Measurements from ENCODE around the gene SLC37A3. TPM values are rescaled to one million over a fixed set of nuclear protein-coding genes. Genes with fewer than 3 reads are reported as not detected.

SLC37A3 gene
- total RNA-seq, 1 donor from 2014 or later: 15.0 TPM

DNA sequence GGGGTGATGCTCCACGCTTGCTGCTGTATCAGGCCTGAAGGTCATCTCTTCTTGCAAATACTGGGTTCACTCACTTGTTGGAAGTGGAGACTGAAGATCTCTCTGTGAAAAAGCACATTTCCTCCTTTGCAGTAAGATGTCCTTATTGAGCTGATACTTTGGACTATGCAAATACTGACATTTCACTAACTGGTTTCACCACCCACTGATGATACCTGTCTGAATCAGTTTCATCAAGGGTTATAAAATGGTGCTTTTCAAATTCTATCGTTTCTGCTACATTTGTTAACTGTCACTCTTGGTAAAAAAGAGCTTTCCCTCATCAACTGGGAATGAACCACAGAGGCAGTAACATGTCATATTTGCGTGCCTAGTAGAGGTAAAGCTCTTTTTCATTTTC, 41.0 kb upstream of the SLC37A3 start:
- intact Hi-C loops (cut with DNase I): no loop called here
- no peak for DNase-seq (ENCODE audit: low spot score in 2 of 2)
- Histone ChIP-seq H3K4me1 (no peaks in the 10 kb centered on the region), H3K36me3 (no peaks in the 10 kb centered on the region), H3K27me3 (no peaks in the 10 kb centered on the region), H3K4me3 (no peak overlapping the region), H3K9me3 (no peaks in the 10 kb centered on the region), H3K27ac (no peak overlapping the region)
- TF ChIP-seq, protein P1, sequence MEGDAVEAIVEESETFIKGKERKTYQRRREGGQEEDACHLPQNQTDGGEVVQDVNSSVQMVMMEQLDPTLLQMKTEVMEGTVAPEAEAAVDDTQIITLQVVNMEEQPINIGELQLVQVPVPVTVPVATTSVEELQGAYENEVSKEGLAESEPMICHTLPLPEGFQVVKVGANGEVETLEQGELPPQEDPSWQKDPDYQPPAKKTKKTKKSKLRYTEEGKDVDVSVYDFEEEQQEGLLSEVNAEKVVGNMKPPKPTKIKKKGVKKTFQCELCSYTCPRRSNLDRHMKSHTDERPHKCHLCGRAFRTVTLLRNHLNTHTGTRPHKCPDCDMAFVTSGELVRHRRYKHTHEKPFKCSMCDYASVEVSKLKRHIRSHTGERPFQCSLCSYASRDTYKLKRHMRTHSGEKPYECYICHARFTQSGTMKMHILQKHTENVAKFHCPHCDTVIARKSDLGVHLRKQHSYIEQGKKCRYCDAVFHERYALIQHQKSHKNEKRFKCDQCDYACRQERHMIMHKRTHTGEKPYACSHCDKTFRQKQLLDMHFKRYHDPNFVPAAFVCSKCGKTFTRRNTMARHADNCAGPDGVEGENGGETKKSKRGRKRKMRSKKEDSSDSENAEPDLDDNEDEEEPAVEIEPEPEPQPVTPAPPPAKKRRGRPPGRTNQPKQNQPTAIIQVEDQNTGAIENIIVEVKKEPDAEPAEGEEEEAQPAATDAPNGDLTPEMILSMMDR (IDR thresholded peaks at IDR 0.05): no peak

DNA sequence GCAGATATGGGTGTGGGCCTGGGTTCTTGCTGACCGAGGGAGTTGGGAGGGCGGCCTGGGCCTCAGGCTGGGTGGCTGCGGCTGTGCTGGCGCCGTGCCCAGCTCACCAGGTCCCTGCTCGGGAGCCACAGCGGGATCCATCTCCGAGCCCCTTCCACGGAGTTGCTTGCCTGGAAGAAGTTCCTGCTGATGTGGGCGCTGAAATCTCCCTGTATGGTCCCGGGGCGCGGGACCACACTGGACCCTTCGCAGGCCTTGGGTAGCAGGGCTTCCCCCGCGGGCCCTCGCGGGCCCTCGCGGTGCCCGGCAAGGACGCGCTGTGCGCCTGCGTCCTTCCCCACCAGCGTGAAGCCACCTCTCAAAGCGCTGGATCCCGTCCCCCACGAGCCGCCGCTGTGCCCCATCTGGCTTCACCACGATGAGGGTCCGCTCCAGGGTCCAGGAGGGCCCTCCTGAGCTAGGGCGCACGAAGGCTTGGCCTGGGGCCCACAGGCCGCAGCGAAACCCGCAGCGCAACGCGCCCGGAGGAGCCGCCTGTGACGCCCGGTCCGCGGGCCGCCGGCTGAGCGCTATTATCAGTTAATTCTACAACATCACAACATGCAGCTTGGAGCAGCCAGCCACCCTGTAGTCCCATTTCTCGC, 37.0 kb upstream of the SLC37A3 start:
- no peak overlapping the region for H3K27ac ChIP-seq
- H3K4me3 ChIP-seq: no peak overlapping the region
- no peaks in the 10 kb centered on the region for H3K4me1 ChIP-seq
- no peak for DNase-seq (ENCODE audit: low spot score in 2 of 2)
- H3K27me3 ChIP-seq: no peaks in the 10 kb centered on the region
- intact Hi-C loops (cut with DNase I): no loop called here
- no peaks in the 10 kb centered on the region for H3K36me3 ChIP-seq
- no peaks in the 10 kb centered on the region for H3K9me3 ChIP-seq
- TF ChIP-seq, protein P1 (IDR thresholded peaks at IDR 0.05): no peak

DNA sequence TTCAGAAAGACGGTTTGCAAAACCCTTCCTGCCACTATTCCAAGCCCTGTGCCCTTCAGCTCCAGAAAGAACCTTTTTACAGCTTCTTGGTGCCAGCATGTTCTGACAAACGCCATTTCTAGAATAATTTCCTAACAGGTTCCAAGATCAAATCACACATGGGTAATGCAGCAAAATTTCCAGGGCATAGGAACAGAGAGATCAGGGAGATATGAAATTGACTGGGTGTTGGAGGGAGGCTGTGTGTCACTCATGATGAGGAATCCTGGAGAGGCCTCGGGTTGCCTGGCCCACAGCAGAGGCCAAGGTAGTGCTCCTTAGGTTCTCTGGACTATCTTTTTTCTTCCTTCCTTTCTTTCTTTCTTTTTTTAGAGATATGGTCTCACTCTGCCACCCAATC, 35.1 kb upstream of the SLC37A3 start:
- no peaks in the 10 kb centered on the region for H3K36me3 ChIP-seq
- H3K27me3 ChIP-seq: no peaks in the 10 kb centered on the region
- H3K9me3 ChIP-seq: no peaks in the 10 kb centered on the region
- no peak overlapping the region for H3K27ac ChIP-seq
- intact Hi-C loops (cut with DNase I): no loop called here
- TF ChIP-seq, protein P1 (IDR thresholded peaks at IDR 0.05): no peak
- no peak overlapping the region for H3K4me3 ChIP-seq
- no peak for DNase-seq (ENCODE audit: low spot score in 2 of 2)
- no peaks in the 10 kb centered on the region for H3K4me1 ChIP-seq

DNA sequence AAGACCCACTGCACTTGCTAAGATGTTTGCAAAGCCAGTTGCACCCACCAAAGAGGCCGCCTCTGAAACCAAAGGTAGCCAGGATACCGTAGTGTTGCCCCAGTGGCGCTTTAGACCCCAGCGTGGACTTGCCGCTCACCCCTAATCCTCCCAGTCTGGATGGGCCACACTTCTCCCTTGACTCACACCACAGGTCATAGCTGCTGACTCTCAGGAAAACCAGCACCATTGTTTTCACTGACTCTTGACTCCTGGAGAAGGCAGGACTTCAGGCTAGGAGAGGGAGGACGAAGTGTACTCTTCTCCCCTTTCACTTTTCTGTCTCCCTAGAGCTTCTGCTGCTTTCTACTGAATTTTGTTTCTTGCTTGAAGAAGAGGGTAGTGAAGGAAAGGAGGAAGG, 27.8 kb upstream of the SLC37A3 start:
- no peaks in the 10 kb centered on the region for H3K4me1 ChIP-seq
- H3K4me3 ChIP-seq: no peak overlapping the region
- no peak for DNase-seq (ENCODE audit: low spot score in 2 of 2)
- H3K36me3 ChIP-seq: no peaks in the 10 kb centered on the region
- no peaks in the 10 kb centered on the region for H3K9me3 ChIP-seq
- H3K27me3 ChIP-seq: no peaks in the 10 kb centered on the region
- H3K27ac ChIP-seq: no peak overlapping the region
- TF ChIP-seq, protein P1 (IDR thresholded peaks at IDR 0.05): no peak
- intact Hi-C loops (cut with DNase I): no loop called here

DNA sequence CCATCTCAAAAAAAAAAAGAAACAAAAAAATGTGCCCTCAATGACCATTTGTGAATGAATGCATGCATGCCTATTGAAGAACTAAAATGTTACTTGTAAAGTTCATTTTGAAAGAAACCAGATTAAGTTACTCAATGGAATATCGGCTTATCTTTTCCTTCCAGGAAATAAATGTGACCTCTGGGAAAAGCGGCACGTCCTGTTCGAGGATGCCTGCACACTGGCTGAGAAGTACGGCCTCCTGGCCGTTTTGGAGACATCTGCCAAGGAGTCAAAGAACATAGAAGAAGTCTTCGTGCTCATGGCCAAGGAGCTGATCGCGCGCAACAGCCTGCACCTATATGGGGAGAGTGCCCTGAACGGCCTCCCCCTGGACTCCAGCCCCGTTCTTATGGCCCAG, 27.4 kb upstream of the SLC37A3 start:
- TF ChIP-seq, protein P1 (IDR thresholded peaks at IDR 0.05): no peak
- no peak for DNase-seq (ENCODE audit: low spot score in 2 of 2)
- Histone ChIP-seq H3K27ac (no peak overlapping the region), H3K36me3 (no peaks in the 10 kb centered on the region), H3K4me3 (no peak overlapping the region), H3K27me3 (no peaks in the 10 kb centered on the region), H3K9me3 (no peaks in the 10 kb centered on the region), H3K4me1 (no peaks in the 10 kb centered on the region)
- intact Hi-C loops (cut with DNase I): no loop called here

DNA sequence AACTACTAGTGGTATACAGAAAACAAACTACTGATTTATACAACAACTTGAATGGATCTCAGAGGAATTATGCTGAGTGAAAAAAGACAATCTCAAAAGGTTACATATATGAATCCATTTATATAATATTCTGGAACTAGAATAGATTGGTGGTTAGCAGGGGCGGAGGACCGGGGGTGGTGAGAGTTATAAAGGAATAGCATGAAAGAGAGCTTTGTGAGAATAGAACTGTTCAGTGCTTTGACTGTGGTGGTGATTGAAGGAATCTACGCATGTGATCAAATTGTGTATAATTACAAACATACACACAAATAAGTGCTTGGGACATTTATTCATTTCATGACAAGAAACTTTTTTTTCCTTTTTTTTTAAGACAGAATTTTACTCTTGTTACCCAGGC, 25.2 kb upstream of the SLC37A3 start:
- no peak for DNase-seq (ENCODE audit: low spot score in 2 of 2)
- H3K27me3 ChIP-seq: no peaks in the 10 kb centered on the region
- H3K27ac ChIP-seq: no peak overlapping the region
- H3K4me3 ChIP-seq: no peak overlapping the region
- intact Hi-C loops (cut with DNase I): no loop called here
- TF ChIP-seq, protein P1 (IDR thresholded peaks at IDR 0.05): no peak
- no peaks in the 10 kb centered on the region for H3K9me3 ChIP-seq
- no peaks in the 10 kb centered on the region for H3K36me3 ChIP-seq
- no peaks in the 10 kb centered on the region for H3K4me1 ChIP-seq

Data from ascending aorta (tissue), 2 donors.